HepG2 (cell line): ENCODE results near the gene ADPRM. TPM values are rescaled to one million over a fixed set of nuclear protein-coding genes. Genes with fewer than 3 reads are reported as not detected.

Experiments used
- ATAD3A ChIP-seq: sonication (generic); formaldehyde crosslinking; IDR thresholded peaks from 2 replicates; pipeline ENCODE4 v1.4.0; 2020; ENCODE audit warnings: missing genetic modification reagents
- CENPBD1 ChIP-seq: sonication (generic); formaldehyde crosslinking; IDR thresholded peaks from 2 replicates; pipeline ENCODE4 v1.8.0; 2022; ENCODE audit warnings: missing genetic modification reagents, low read depth, mild to moderate bottlenecking, borderline replicate concordance
- GLMP ChIP-seq: sonication (generic); formaldehyde crosslinking; IDR thresholded peaks from 2 replicates; pipeline ENCODE4 v1.9.0; 2021; ENCODE audit warnings: missing genetic modification reagents, mild to moderate bottlenecking, borderline replicate concordance
- KLF11 ChIP-seq: IDR thresholded peaks from 2 replicates; pipeline ENCODE4 v1.6.1; 2016; ENCODE audit warnings: missing compliant biosample characterization
- ZBTB42 ChIP-seq: sonication (generic); formaldehyde crosslinking; IDR thresholded peaks from 2 replicates; pipeline ENCODE4 v1.5.0; 2020; ENCODE audit warnings: mild to moderate bottlenecking, missing genetic modification reagents
- ZFP36L2 ChIP-seq: sonication (generic); formaldehyde crosslinking; IDR thresholded peaks from 2 replicates; pipeline ENCODE4 v1.4.0; 2020; ENCODE audit warnings: missing genetic modification reagents
- ZNF513 ChIP-seq: sonication (generic); formaldehyde crosslinking; conservative IDR thresholded peaks from 2 replicates; pipeline ENCODE4 v1.5.0; 2020; ENCODE audit warnings: missing genetic modification reagents
- ZNF547 ChIP-seq: sonication (generic); formaldehyde crosslinking; IDR thresholded peaks from 2 replicates; pipeline ENCODE4 v1.5.1; 2020; ENCODE audit warnings: mild to moderate bottlenecking, missing genetic modification reagents
- ZNF558 ChIP-seq: sonication (generic); formaldehyde crosslinking; IDR thresholded peaks from 2 replicates; pipeline ENCODE4 v1.9.0; 2022; ENCODE audit warnings: mild to moderate bottlenecking, missing genetic modification reagents, borderline replicate concordance
- ZNF800 ChIP-seq: sonication (generic); formaldehyde crosslinking; IDR thresholded peaks from 2 replicates; pipeline ENCODE4 v1.4.0; 2020; ENCODE audit warnings: missing genetic modification reagents
- polyA plus RNA-seq, 8 experiments: library from polyadenylated mRNA; depleted of rRNA in 3 of 8; stranded (reverse) in 7 of 8; unstranded in 1 of 8; fragments of >200 nt; fragmentation: Illumina TruSeq in 4 of 8; extraction: Trizol in 4 of 8; gene quantifications; 2 replicates each; pipeline versions ENCODE4 v1.2.1 to v1.2.3, GENCODE V29; 2011 to 2016; ENCODE audit warnings: low read depth in 4 of 8, missing spikeins in 1 of 8, mixed read lengths in 1 of 8; ENCODE audit not compliant: insufficient read depth in 1 of 8
- total RNA-seq, 5 experiments: library from RNA; depleted of rRNA; stranded (reverse); fragments of >200 nt; fragmentation: Illumina TruSeq; extraction: Trizol; gene quantifications; 2 replicates each; pipeline ENCODE4 v1.2.3, GENCODE V29; 2016; ENCODE audit warnings: low read depth in 1 of 5

The ADPRM gene
- total and polyA plus RNA-seq, 2 of the 13 experiments (the other 11 are each of a cell fraction or from before 2014, with no cell fraction given): 5.6 to 10.8 TPM

GRCh38 chr17:10737736-10738135 is 40.3 kb downstream of the ADPRM start (continued):
- TF ChIP-seq CENPBD1: no peak
- no peak for TF ChIP-seq KLF11 (CRISPR knock-in tag)
- no peak for TF ChIP-seq GLMP
- TF ChIP-seq ZNF547 (CRISPR knock-in tag): no peak
- TF ChIP-seq ZNF558 (CRISPR knock-in tag): no peak
- TF ChIP-seq ZFP36L2 (CRISPR knock-in tag): no peak
- no peak for TF ChIP-seq ZBTB42 (CRISPR knock-in tag)
- no peak for TF ChIP-seq ATAD3A (CRISPR knock-in tag)
- no peak for TF ChIP-seq ZNF513 (CRISPR knock-in tag)
- TF ChIP-seq ZNF800 (CRISPR knock-in tag): no peak
